ENCODE measurements around the gene RBMS3. TPM values are rescaled to one million over a fixed set of nuclear protein-coding genes. Genes with fewer than 3 reads are reported as not detected.

RBMS3 gene
- total and polyA plus RNA-seq, 2 of the 8 experiments (the other 6 are each of a cell fraction or from before 2014, with no cell fraction given), result 3.7 to 6.9 TPM

GRCh38 chr3:29525254-29525881, 244.5 kb downstream of the RBMS3 start (continued):
- no peak for TF ChIP-seq USF2 (IDR thresholded peaks at IDR 0.05; ENCODE audit: low read length)
- TF ChIP-seq KDM4A (IDR thresholded peaks at IDR 0.05; ENCODE audit: low read depth, low read length, severe bottlenecking), result no peak
- TF ChIP-seq SIX5 (IDR thresholded peaks at IDR 0.05; ENCODE audit: low read depth, low read length), result no peak
- TF ChIP-seq MAX (IDR thresholded peaks at IDR 0.05), result no peak
- TF ChIP-seq CBX5 (IDR thresholded peaks at IDR 0.05; ENCODE audit: low read depth, low read length), result no peak
- no peak for TF ChIP-seq NANOG (IDR thresholded peaks at IDR 0.05; ENCODE audit: insufficient read depth, low read depth, low read length, poor library complexity, severe bottlenecking)
- no peak for TF ChIP-seq EGR1 (IDR thresholded peaks at IDR 0.05; ENCODE audit: borderline replicate concordance, low read depth, low read length)
